Body of pancreas (tissue), 4 donors: ENCODE measurements around the gene C19orf85. TPM values are rescaled to one million over a fixed set of nuclear protein-coding genes. Genes with fewer than 3 reads are reported as not detected.

Experiments used
- ATAC-seq: fragments of 150-250 bp; one replicate; pipeline ENCODE4 v1.9.1; 2016
- DNase-seq, 4 donors: peaks; one replicate each; pipeline ENCODE4 v3.0.0-alpha.2; 2019
- H3K27ac ChIP-seq, 4 donors: fragments of 200-600 bp; sonication (generic); 1 replicate in 3 of 4; 2 replicates in 1 of 4; pipeline versions ENCODE4 v1.5.1 to v1.6.1; 2016 to 2019; ENCODE audit warnings: mild to moderate bottlenecking in 1 of 4, mixed read lengths in 1 of 4, moderate library complexity in 1 of 4
- H3K27me3 ChIP-seq, 2 donors: fragments of 200-600 bp; sonication (generic); one replicate each; pipeline ENCODE4 v1.6.0; 2016; ENCODE audit warnings: mild to moderate bottlenecking in 1 of 2
- H3K36me3 ChIP-seq, 2 donors: fragments of 200-600 bp; sonication (generic); replicated peaks in 1 of 2; 2 replicates each; pipeline ENCODE4 v1.5.1; 2016; ENCODE audit warnings: low read depth in 2 of 2; ENCODE audit not compliant: insufficient read depth in 1 of 2
- H3K4me1 ChIP-seq: fragments of 200-600 bp; sonication (generic); one replicate; pipeline ENCODE4 v1.6.0; 2016
- H3K4me3 ChIP-seq, 2 donors: fragments of 200-600 bp; sonication (generic); 1 replicate in 1 of 2; 2 replicates in 1 of 2; pipeline ENCODE4 v1.5.1; 2016 to 2019
- H3K9me3 ChIP-seq, 3 donors: fragments of 200-600 bp; sonication (generic); 1 replicate in 2 of 3; 2 replicates in 1 of 3; pipeline ENCODE4 v1.5.1; 2016
- POLR2A ChIP-seq, 3 donors: fragments of 450-650 bp; IDR thresholded peaks; one replicate each; pipeline ENCODE4 v1.6.1; 2016; ENCODE audit warnings: antibody characterized with exemption in 3 of 3, mild to moderate bottlenecking in 2 of 3
- WGBS, 2 donors: methylation state at CpG; one replicate each; pipeline ENCODE4 v1.1.5; 2017; 5-methylcytosine and 5-hydroxymethylcytosine counted together
- intact Hi-C: fragments of 100-400 bp; cut with DNase I; formaldehyde crosslinking; loops from one replicate; pipeline ENCODE4 v1.15.1; 2023
- total RNA-seq, 2 donors: library from RNA; depleted of rRNA; stranded (reverse); fragments of >200 nt; gene quantifications; one replicate each; pipeline ENCODE4 v1.1.0, GENCODE V29; 2016
- TF ChIP-seq, protein P1 (sequence below), 7 experiments: fragments of 450-650 bp in 4 of 7; fragments of 200-600 bp in 3 of 7; sonication (generic) in 3 of 7; IDR thresholded peaks; one replicate each; pipeline ENCODE4 v1.5.1; 2016 to 2019; ENCODE audit warnings: antibody characterized with exemption in 7 of 7

Gene C19orf85
- total RNA-seq, 2 donors from 2014 or later: not detected

GRCh38 chr19:55489711-55490477 is 25.3 kb upstream of the C19orf85 start:
- ATAC-seq (no peak), DNase-seq (no peak)
- Histone ChIP-seq H3K9me3 (no peaks in the 10 kb centered on the region), H3K4me1 (peaks cover 30% of the 10 kb centered on the region), H3K36me3 (no peaks in the 10 kb centered on the region), H3K27ac (no peak overlapping the region), H3K27me3 (no peaks in the 10 kb centered on the region), H3K4me3 (no peak overlapping the region)
- intact Hi-C loops: no loop called here
- 29 to 52% methylated on average over 4 to 19 of the region's 21 CpGs for WGBS, 2 donors
- no peak for TF ChIP-seq POLR2A (IDR thresholded peaks at IDR 0.05)
- TF ChIP-seq, protein P1, sequence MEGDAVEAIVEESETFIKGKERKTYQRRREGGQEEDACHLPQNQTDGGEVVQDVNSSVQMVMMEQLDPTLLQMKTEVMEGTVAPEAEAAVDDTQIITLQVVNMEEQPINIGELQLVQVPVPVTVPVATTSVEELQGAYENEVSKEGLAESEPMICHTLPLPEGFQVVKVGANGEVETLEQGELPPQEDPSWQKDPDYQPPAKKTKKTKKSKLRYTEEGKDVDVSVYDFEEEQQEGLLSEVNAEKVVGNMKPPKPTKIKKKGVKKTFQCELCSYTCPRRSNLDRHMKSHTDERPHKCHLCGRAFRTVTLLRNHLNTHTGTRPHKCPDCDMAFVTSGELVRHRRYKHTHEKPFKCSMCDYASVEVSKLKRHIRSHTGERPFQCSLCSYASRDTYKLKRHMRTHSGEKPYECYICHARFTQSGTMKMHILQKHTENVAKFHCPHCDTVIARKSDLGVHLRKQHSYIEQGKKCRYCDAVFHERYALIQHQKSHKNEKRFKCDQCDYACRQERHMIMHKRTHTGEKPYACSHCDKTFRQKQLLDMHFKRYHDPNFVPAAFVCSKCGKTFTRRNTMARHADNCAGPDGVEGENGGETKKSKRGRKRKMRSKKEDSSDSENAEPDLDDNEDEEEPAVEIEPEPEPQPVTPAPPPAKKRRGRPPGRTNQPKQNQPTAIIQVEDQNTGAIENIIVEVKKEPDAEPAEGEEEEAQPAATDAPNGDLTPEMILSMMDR (IDR thresholded peaks at IDR 0.05): no peak

DNA sequence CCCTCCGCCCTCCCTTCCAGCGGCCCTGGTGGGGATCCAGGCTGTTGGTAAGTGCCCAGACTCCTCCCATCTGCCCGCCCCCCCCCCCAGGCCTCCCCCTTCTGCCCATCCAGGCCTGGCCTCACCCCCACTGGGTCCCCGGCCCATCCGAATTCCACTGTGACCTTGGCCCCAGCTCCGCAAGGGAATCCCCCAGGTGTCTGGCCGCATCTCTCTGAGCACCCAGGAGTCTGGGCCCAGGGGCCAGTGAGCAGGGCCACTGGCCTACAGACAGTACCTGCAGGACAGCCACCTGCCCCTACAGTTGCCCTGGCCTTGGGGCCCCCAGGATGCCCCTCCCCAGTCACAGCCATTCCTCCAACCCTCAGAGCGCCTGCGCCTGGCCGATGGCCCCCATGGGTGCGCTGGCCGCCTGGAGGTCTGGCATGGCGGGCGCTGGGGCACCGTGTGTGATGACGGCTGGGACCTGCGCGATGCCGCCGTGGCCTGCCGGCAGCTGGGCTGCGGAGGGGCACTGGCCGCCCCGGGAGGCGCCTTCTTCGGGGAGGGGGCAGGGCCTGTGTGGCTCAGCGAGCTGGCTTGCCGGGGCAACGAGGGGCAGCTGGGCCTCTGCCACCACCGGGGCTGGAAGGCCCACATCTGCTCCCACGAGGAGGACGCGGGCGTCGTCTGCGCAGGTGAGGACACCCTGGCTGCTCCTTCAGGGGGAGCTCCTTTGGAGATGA is 24.6 kb upstream of the C19orf85 start:
- 48% methylated on average over 34 of the region's 36 CpGs; no CpG with 5 or more reads in 1 of the 2 donors for WGBS, 2 donors
- ATAC-seq (no peak), DNase-seq (no peak)
- Histone ChIP-seq H3K36me3 (no peaks in the 10 kb centered on the region), H3K4me1 (peaks cover 37% of the 10 kb centered on the region), H3K27ac (peak overlapping the region in 1 of 4 donors; percentile 17), H3K4me3 (no peak overlapping the region), H3K9me3 (no peaks in the 10 kb centered on the region), H3K27me3 (no peaks in the 10 kb centered on the region)
- intact Hi-C loops: no loop called here
- no peak for TF ChIP-seq POLR2A (IDR thresholded peaks at IDR 0.05)
- TF ChIP-seq, protein P1 (IDR thresholded peaks at IDR 0.05): no peak

DNA sequence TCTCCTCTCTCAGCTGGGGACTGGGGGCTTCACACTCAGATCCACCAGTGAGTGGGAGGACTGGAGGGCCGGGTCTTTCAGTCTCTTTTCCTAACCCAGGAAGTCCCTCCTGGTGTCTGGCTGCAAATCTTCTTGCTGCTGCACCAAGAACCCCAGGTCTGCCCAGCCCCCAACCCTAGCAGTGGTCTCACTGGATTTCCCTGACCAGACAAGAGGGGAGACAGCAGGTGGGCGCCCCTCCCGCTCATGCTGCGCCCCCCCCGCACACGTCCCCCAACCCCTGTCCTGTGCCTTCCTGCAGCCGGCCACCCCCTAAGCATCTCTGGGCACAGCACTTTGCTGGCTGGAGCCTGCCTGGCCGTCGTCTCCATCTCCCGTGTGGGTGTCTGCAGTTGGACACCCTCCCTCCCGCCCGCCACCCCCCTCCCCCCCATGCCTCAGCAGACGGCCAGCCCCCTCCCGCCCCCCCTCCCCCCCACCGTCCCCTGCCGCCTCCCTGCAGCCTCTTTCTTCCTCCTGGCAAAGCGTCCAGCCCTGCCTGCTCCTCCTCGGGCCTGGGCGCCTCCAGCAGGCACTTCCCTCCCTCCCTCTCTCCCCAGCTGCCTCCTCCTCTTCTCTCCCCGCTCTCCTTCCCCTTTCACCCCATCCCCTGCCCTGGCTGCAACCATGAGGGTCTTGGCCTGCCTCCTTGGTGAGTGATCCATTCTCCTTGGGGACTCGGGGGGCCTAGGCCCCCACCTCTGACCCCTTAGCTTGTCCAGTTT is 23.6 kb upstream of the C19orf85 start, which contains the start of gene SSC5D:
Gene SSC5D (plus strand): TSS at position 513 of the 764 bp plus-strand sequence. CDS start 154 bp downstream, at position 667.
- ATAC-seq (no peak), DNase-seq (no peak)
- H3K4me3 ChIP-seq: no peak within 1 kb of the TSS
- H3K9me3 ChIP-seq: no peaks in the 10 kb centered on the region
- no peaks in the 10 kb centered on the region for H3K36me3 ChIP-seq
- WGBS, 2 donors: 14 to 33% methylated on average over 11 to 12 of the region's 21 CpGs
- H3K27ac ChIP-seq: peak within 1 kb of the TSS in 3 of 4 donors; percentile 12 to 64 (median 57)
- intact Hi-C loops: no loop called here
- no peaks in the 10 kb centered on the region for H3K27me3 ChIP-seq
- peaks cover 39% of the 10 kb centered on the region for H3K4me1 ChIP-seq
- TF ChIP-seq, protein P1 (IDR thresholded peaks at IDR 0.05): no peak
- TF ChIP-seq POLR2A (IDR thresholded peaks at IDR 0.05): no peak

DNA sequence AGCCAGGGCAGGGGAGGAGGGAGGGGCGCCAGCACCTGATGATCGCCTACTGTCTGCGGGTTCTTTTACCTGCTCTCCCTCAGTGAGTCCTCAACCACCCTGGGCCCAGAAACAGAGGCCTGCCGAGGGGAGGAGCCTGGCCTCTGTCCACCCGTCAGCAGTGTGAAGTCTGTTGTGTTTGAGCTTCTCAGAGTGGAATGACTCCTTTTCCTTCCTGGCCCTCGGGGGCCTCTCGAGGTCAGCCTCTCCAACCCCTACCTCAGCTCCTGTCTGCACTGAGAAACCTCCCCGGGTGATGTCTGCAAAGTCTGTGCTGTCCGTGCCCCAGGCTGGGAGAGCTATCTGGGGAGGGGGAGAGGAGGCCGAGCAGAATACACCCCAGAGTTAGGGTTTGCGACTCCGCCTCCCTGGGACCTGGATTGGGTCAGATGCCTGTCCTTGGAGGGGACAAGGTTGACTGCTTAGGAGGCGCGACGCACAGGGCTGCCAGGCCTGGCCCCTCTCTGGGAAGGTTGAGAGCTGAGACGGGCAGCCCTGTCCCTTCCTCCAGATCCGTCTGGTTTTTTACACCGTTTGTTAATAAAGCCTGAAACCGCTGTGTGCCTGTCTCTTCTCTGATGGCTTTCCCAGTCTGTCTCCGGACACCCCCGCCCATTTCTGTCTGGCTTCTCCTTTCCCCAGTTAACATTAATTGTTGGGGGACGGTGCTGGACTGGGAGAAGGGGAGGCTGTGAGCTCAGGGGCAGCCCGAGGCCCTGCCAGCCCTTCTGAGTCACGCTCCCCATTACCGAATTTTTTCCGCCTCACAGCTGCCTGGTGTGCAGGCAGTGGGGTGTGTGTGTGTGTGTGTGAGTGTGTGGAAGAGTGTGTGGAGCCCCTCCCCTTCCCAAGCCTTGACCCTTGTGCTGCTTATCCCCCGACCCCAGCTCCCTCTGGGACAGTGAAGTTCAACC is 22.7 kb upstream of the C19orf85 start:
- Histone ChIP-seq H3K27me3 (no peaks in the 10 kb centered on the region), H3K4me1 (peaks cover 39% of the 10 kb centered on the region), H3K36me3 (no peaks in the 10 kb centered on the region), H3K9me3 (no peaks in the 10 kb centered on the region), H3K4me3 (no peak overlapping the region), H3K27ac (peak overlapping the region in 3 of 4 donors; percentile 12 to 64 (median 57))
- no peak for DNase-seq
- ATAC-seq: no peak
- no peak for TF ChIP-seq POLR2A (IDR thresholded peaks at IDR 0.05)
- TF ChIP-seq, protein P1 (IDR thresholded peaks at IDR 0.05): no peak
- WGBS, 2 donors: 36 to 42% methylated on average over 11 to 27 of the region's 27 CpGs
- intact Hi-C loops: no loop called here
